B cell (primary cell): Measurements from ENCODE around the gene MPZL1.

Experiments
- EZH2 ChIP-seq: IDR thresholded peaks from 2 replicates; pipeline ENCODE4 v1.6.1; 2012; ENCODE audit warnings: borderline replicate concordance, low read depth, mild to moderate bottlenecking, moderate library complexity, low read length; ENCODE audit not compliant: insufficient read depth, poor library complexity, severe bottlenecking
- TF ChIP-seq, protein P1 (sequence below): fragments of 200-600 bp; IDR thresholded peaks from one replicate; pipeline ENCODE4 v1.8.0; 2022; ENCODE audit warnings: antibody characterized with exemption, mild to moderate bottlenecking

DNA sequence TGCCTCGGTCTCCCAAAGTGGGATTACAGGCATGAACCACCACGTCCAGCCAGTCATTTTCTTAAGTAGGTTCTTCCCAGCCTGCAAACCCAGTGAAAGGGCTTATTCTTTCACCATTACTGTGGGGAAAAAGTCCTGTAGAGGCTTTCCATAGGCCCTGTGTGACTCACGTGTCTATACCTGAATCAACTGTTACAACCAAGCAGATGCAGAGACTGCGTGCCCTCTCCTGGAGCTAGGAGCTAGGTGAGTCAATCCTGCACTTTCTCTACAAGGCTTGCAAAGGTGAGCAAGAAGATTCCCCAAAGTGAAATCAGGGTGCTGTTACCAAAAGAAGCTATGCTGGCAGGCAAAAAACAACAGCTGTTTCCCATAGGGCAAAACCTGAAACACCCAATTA is 13.8 kb upstream of the MPZL1 start:
- TF ChIP-seq, protein P1, sequence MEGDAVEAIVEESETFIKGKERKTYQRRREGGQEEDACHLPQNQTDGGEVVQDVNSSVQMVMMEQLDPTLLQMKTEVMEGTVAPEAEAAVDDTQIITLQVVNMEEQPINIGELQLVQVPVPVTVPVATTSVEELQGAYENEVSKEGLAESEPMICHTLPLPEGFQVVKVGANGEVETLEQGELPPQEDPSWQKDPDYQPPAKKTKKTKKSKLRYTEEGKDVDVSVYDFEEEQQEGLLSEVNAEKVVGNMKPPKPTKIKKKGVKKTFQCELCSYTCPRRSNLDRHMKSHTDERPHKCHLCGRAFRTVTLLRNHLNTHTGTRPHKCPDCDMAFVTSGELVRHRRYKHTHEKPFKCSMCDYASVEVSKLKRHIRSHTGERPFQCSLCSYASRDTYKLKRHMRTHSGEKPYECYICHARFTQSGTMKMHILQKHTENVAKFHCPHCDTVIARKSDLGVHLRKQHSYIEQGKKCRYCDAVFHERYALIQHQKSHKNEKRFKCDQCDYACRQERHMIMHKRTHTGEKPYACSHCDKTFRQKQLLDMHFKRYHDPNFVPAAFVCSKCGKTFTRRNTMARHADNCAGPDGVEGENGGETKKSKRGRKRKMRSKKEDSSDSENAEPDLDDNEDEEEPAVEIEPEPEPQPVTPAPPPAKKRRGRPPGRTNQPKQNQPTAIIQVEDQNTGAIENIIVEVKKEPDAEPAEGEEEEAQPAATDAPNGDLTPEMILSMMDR = no peak
- no peak for TF ChIP-seq EZH2
